Neural progenitor cell (in vitro differentiated cells): ENCODE results near the gene PRR30.

Source experiments
- EZH2 ChIP-seq: fragments of 200-600 bp; sonication (generic); IDR thresholded peaks from 2 replicates; pipeline ENCODE4 v1.6.1; 2017; ENCODE audit warnings: antibody characterized with exemption, mild to moderate bottlenecking, moderate library complexity
- EZH2phosphoT487 ChIP-seq: fragments of 200-600 bp; sonication (generic); IDR thresholded peaks from 2 replicates; pipeline ENCODE4 v1.6.1; 2017; ENCODE audit warnings: antibody characterized with exemption
- TF ChIP-seq, protein P1 (sequence below): fragments of 200-600 bp; sonication (generic); IDR thresholded peaks from 2 replicates; pipeline ENCODE4 v1.5.1; 2017; ENCODE audit warnings: antibody characterized with exemption, mild to moderate bottlenecking

DNA sequence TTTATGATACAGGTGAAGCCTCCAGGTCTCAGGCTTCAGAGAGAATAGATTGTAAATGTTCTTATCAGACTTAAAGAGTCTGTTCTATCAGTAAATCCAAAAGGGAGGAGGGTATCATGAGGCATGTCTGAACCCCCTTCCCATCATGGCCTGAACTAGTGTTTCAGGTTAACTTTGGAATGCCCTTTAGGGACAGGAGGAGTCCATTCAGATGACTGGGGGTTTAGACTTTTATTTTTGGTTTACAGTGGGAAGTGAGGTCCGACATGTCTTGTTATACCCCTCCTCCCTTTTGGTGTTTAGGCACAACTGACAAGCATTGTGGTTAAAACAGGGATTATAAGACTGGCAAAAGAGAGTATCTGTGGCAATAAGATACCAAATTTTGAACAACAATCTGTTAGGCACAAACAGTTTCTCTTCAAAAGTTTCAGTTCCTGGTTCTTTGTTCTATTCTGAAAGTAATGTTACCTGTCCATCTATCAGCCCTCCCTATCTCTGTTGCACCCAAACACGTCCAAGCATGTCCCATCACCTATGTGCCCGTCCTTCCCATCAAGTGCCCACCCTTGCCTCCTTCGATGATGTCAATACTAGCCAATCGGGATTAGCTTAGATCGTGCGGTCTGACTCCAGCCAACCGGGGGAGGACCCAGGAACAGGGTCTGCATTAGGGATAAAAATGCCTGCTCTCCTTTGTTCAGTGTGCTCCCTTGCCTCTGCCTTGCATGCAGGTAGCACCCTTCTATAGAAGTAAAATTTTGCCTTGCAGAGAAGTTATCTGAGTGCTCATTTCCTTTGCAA, 26.0 kb upstream of the PRR30 start:
- TF ChIP-seq, protein P1, sequence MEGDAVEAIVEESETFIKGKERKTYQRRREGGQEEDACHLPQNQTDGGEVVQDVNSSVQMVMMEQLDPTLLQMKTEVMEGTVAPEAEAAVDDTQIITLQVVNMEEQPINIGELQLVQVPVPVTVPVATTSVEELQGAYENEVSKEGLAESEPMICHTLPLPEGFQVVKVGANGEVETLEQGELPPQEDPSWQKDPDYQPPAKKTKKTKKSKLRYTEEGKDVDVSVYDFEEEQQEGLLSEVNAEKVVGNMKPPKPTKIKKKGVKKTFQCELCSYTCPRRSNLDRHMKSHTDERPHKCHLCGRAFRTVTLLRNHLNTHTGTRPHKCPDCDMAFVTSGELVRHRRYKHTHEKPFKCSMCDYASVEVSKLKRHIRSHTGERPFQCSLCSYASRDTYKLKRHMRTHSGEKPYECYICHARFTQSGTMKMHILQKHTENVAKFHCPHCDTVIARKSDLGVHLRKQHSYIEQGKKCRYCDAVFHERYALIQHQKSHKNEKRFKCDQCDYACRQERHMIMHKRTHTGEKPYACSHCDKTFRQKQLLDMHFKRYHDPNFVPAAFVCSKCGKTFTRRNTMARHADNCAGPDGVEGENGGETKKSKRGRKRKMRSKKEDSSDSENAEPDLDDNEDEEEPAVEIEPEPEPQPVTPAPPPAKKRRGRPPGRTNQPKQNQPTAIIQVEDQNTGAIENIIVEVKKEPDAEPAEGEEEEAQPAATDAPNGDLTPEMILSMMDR: no peak
- no peak for TF ChIP-seq EZH2
- no peak for TF ChIP-seq EZH2phosphoT487
